Epithelial cell of proximal tubule (primary cell): ENCODE data around the gene CORO7. TPM values are rescaled to one million over a fixed set of nuclear protein-coding genes. Genes with fewer than 3 reads are reported as not detected.

ENCODE experiments used
- DNase-seq: peaks from one replicate; pipeline ENCODE4 v3.0.0-alpha.2; 2011; ENCODE audit warnings: low read depth
- H3K4me3 ChIP-seq: 2 replicates; pipeline ENCODE4 v1.5.1; 2011; ENCODE audit warnings: low read depth, mild to moderate bottlenecking, low read length
- total RNA-seq: library from RNA; depleted of rRNA; stranded (reverse); fragments of >200 nt; gene quantifications from 2 replicates; pipeline ENCODE4 v1.2.3, GENCODE V29; 2015
- TF ChIP-seq, protein P1 (sequence below): conservative IDR thresholded peaks from 2 replicates; pipeline ENCODE4 v1.5.1; 2012; ENCODE audit warnings: low read depth, mild to moderate bottlenecking, low read length

CORO7 gene
- total RNA-seq, 1 donor from 2014 or later = 101 TPM

DNA sequence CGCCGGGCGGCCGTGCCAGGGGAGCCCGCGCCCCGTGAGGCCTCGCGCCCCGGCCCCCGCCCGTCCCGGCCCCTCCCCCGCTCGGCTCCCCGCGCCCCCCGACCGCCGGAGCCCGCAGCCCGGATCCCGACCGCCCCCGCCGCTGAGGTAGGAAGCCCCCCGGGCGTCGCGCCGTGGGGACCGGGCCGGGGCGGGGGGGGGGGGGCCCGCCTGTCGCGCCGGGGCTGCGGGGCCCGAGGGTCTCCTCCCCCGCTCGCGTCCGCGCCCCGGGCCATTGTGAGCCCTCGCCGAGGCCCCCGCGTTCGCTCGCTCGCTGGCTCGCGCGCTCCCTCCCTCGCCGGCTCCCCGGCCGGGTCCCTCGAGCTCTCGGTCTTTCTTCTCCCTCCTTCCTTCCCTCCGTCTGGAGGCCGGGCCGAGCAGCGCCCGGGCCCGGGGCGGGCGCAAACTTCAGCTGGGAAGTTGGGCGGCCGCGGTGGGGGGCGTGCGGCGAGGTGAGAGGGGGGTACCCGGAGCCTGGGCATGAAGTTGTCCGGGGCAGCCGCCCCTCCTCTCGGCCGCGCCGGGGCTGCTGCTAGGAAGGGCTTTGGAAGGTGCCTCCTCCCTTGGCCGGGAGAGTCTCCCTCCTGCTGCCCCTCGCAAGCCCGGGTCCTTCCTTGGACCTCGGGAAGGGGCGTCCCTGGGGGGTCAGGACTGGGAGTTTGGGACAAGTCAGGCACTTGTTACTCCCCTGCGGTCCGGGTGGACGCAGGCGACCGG lies 100.1 kb downstream of the CORO7 start:
- TF ChIP-seq, protein P1, sequence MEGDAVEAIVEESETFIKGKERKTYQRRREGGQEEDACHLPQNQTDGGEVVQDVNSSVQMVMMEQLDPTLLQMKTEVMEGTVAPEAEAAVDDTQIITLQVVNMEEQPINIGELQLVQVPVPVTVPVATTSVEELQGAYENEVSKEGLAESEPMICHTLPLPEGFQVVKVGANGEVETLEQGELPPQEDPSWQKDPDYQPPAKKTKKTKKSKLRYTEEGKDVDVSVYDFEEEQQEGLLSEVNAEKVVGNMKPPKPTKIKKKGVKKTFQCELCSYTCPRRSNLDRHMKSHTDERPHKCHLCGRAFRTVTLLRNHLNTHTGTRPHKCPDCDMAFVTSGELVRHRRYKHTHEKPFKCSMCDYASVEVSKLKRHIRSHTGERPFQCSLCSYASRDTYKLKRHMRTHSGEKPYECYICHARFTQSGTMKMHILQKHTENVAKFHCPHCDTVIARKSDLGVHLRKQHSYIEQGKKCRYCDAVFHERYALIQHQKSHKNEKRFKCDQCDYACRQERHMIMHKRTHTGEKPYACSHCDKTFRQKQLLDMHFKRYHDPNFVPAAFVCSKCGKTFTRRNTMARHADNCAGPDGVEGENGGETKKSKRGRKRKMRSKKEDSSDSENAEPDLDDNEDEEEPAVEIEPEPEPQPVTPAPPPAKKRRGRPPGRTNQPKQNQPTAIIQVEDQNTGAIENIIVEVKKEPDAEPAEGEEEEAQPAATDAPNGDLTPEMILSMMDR = no peak
- H3K4me3 ChIP-seq = peak overlapping the region; percentile 78
- DNase-seq = no peak

DNA sequence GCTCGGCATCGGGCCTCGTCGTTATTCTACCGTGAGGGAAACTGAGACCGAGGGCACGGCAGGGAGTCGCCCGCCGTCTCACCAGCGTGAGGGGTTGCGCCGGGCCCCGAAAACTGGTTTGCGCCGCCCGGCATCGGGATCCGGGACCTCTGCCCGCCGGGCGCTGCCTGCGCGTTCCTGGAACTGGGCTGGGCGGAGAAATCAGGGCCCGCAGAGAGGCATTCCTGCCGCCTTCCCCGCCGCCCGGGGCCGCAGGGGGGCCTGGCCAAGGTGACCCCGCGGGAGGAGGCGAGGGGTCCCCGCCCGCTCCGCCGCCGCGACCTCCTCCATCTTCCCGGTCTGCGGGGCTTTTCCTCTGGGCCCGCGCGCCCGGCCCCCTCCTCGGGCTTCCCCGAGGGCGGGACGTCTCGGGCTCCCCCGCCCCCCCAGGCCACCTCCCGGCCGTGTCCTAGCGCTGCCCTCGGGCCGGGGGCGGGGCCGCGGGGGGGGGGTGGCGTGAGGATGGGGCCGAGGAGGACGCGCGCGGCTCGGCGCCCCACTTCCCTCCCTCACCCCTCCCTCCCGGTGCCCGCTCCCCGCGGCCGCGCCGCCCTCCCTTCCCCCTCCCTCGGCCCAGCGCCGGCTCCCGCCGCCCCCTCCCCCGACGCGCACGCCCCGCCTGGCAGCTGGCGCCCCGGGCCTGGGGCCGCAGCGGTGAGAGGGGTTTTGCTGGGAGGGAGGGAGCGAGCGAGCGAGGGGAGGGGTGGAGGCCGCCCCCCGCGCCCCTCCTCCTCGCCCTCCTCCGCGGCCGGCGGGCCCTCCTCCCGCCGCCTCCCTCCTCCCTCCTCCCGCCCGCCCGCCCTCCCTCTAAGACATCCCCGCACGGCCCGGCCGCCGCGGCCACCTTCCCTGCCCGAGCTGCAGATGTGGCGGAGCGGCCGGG lies 100.9 kb downstream of the CORO7 start, which contains the start of gene GLIS2:
TSS of gene GLIS2 (plus strand) at position 882 of the 922 bp plus-strand sequence. CDS start 16,214 bp downstream, outside the sequence.
- H3K4me3 ChIP-seq = peak within 1 kb of the TSS; percentile 78
- DNase-seq = no peak
- TF ChIP-seq, protein P1 = no peak

DNA sequence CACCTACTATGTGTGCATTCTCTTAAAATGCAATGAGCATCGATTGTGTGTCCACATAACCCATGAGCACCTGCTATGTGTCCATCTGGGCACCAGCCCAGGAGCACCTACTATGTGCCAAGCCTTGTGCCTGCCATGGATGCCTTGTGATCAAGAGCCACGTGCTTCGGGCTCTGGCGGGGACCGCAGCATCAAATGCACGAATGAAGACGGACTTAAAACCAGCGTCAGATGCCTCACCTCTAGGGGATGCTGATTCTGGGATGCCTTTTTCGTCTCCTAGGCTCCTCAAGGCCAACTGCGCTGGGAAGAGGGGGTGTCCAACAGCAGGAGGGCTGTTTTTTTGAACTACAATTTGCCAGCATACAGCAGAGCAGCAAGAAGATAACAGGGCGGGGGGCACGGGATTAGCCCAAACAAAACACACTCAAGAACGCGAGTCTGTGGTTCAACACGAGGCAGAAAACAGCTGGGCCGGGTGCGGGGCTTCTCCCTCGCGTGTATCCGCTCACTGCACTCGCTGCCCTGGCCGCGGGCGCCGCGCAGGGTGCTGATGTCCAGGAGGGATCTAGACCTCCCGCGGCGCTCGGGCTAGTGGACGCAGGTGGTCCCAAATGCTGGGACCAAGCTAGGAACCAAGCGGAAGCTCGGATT lies 101.7 kb downstream of the CORO7 start:
- peak overlapping the region; percentile 66 for H3K4me3 ChIP-seq
- TF ChIP-seq, protein P1 = no peak
- no peak for DNase-seq

DNA sequence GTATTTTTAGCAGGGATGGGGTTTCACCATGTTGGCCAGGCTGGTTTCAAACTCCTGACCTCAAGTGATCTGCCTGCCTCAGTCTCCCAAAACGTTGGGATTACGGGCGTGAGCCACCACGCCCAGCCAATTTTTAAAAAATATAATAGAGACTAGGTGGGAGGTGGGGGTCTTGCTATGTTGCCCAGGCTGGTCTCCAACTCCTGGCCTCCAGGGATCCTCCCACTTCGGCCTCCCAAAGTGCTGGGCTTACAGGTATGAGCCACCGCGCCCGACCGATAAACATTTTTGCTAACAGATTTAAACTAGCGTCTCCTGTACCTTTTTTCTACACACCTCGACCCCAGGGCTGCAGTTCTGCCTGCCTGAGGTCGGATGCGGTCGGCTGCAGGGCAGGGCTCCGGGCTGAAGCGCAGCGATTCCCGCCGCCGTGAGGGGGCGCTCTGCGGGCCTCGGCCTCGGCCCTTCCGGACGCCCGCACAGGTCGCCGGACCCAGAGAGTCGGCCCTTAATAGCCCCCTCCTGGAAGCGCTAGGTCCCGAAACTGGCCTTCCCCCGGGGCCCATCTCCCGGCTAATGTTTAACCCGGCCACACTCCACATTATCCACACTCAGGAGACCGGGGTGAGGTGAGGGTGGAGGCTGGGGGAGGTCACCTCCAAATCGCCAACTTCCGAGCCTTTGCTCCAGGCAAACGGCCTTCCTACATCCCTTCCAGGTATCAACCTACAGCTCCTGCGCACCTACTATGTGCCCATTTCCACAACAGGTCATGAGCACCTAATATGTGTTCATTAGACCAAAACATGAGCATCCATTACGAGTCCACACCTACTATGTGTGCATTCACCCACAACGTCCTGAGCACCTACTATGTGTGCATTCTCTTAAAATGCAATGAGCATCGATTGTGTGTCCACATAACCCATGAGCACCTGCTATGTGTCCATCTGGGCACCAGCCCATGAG lies 102.5 kb downstream of the CORO7 start:
- DNase-seq = no peak
- TF ChIP-seq, protein P1 = peak; percentile 87
- no peak overlapping the region for H3K4me3 ChIP-seq

DNA sequence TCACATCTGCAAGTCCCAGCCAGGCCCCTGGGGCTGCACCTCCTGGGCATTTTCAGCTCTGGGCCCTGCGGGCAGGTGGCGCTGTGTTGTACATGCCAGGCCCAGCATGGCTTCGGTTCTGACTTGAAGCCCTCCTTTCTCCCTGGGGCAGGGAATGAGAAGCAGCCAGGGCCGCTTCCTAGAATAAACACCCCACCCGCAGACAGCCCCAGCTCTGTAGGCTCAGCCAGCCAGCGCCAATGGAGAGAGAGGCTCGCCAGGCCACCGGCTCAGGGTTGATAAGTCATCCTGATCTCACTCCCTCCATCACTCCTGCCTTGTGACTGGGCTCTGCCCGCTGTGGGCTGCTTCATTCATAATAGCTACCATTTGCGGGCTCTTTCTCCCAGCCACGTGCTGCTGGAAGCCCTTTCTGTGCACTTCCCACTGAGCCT lies 106.5 kb downstream of the CORO7 start:
- TF ChIP-seq, protein P1 = peak; percentile 82
- no peak for DNase-seq
- H3K4me3 ChIP-seq = no peak overlapping the region
